Neural progenitor cell (in vitro differentiated cells): ENCODE measurements around the gene PLA2G4D. TPM values are rescaled to one million over a fixed set of nuclear protein-coding genes. Genes with fewer than 3 reads are reported as not detected.

Experiments
- DNase-seq: peaks from one replicate; pipeline ENCODE4 v3.0.0-alpha.2; 2016; ENCODE audit warnings: low spot score
- H2AFZ ChIP-seq: fragments of 200-600 bp; sonication (generic); replicated peaks from 2 replicates; pipeline ENCODE4 v1.6.1; 2016; ENCODE audit warnings: antibody characterized with exemption
- H3F3A ChIP-seq: fragments of 200-600 bp; sonication (generic); 2 replicates; pipeline ENCODE4 v1.6.1; 2016; ENCODE audit warnings: antibody characterized with exemption, low read depth
- H3K27ac ChIP-seq: fragments of 200-600 bp; sonication (generic); 2 replicates; pipeline ENCODE4 v1.5.1; 2016; ENCODE audit warnings: mild to moderate bottlenecking
- H3K27me3 ChIP-seq: fragments of 200-600 bp; sonication (generic); 2 replicates; pipeline ENCODE4 v1.6.1; 2016; ENCODE audit warnings: mild to moderate bottlenecking, moderate library complexity
- H3K36me3 ChIP-seq: fragments of 200-600 bp; sonication (generic); 2 replicates; pipeline ENCODE4 v1.5.1; 2016
- H3K4me1 ChIP-seq: fragments of 200-600 bp; sonication (generic); 2 replicates; pipeline ENCODE4 v1.6.1; 2016; ENCODE audit warnings: mixed run types
- H3K4me2 ChIP-seq: fragments of 200-600 bp; sonication (generic); 2 replicates; pipeline ENCODE4 v1.6.1; 2016
- H3K4me3 ChIP-seq: fragments of 200-600 bp; sonication (generic); 2 replicates; pipeline ENCODE4 v1.5.1; 2016
- H3K79me2 ChIP-seq: fragments of 200-600 bp; sonication (generic); 2 replicates; pipeline ENCODE4 v1.6.1; 2016; ENCODE audit warnings: low read depth
- H3K9ac ChIP-seq: fragments of 200-600 bp; sonication (generic); 2 replicates; pipeline ENCODE4 v1.6.1; 2016
- H3K9me3 ChIP-seq: fragments of 200-600 bp; sonication (generic); 2 replicates; pipeline ENCODE4 v1.5.1; 2016; ENCODE audit warnings: low read depth
- H4K20me1 ChIP-seq: fragments of 200-600 bp; sonication (generic); 2 replicates; pipeline ENCODE4 v1.6.1; 2016; ENCODE audit warnings: low read depth
- H3K27ac Mint-ChIP-seq: 3 replicates; pipeline ENCODE4 v1.8.0; 2021; ENCODE audit warnings: mixed read lengths
- H3K27me3 Mint-ChIP-seq: 2 replicates; pipeline ENCODE4 v1.8.0; 2022; ENCODE audit warnings: low read depth, mild to moderate bottlenecking, inconsistent platforms, moderate library complexity, mixed read lengths; ENCODE audit not compliant: insufficient read depth
- H3K36me3 Mint-ChIP-seq: 3 replicates; pipeline ENCODE4 v1.8.0; 2021; ENCODE audit warnings: mixed read lengths
- H3K4me1 Mint-ChIP-seq: 3 replicates; pipeline ENCODE4 v1.8.0; 2021; ENCODE audit warnings: mixed read lengths
- H3K4me3 Mint-ChIP-seq: 3 replicates; pipeline ENCODE4 v1.8.0; 2021; ENCODE audit warnings: mild to moderate bottlenecking, moderate library complexity, mixed read lengths
- H3K9me3 Mint-ChIP-seq: 3 replicates; pipeline ENCODE4 v1.8.0; 2020; ENCODE audit warnings: mixed read lengths
- EZH2 ChIP-seq: fragments of 200-600 bp; sonication (generic); IDR thresholded peaks from 2 replicates; pipeline ENCODE4 v1.6.1; 2017; ENCODE audit warnings: antibody characterized with exemption, mild to moderate bottlenecking, moderate library complexity
- EZH2phosphoT487 ChIP-seq: fragments of 200-600 bp; sonication (generic); IDR thresholded peaks from 2 replicates; pipeline ENCODE4 v1.6.1; 2017; ENCODE audit warnings: antibody characterized with exemption
- total RNA-seq: library from RNA; depleted of rRNA; stranded (reverse); fragments of >200 nt; gene quantifications from 2 replicates; pipeline ENCODE4 v1.2.3, GENCODE V29; 2015; ENCODE audit warnings: low replicate concordance
- TF ChIP-seq, protein P1 (sequence below): fragments of 200-600 bp; sonication (generic); IDR thresholded peaks from 2 replicates; pipeline ENCODE4 v1.5.1; 2017; ENCODE audit warnings: antibody characterized with exemption, mild to moderate bottlenecking

PLA2G4D gene
- total RNA-seq, 1 donor from 2014 or later = not detected

DNA sequence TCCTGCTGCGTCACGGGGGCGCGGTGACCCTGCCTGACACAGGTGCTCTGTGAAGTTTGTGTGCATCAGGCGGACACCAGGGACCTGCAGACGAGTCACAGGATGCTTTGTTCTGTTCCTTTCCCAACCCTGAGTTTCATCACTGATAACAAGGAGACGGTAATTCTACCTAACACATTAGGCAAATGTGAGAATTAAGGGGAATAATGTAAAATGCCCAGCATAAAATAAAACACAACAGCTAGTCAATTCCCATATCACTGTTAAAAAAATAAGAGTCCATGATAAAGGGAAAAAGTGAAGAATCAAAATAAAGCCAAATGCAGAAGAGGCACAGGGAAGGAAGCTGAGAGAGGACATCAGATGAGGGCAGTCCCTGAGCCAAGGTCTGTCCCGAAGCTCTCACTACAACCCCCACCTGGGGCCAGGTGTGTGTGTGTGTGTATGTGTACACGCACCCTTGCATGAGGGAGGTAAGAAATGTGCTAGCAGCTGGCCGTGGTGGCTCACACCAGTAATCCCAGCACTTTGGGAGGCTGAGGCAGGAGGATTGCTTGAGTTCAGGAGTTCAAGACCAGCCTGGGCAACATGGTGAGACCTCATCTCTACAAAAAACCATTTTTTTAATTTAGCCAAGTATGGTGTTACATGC lies 27.5 kb downstream of the PLA2G4D start:
- no peak overlapping the region for H2AFZ ChIP-seq
- Mint-ChIP-seq H3K27ac (no peak overlapping the region), H3K36me3 (no peaks in the 10 kb centered on the region), H3K4me1 (peaks cover 22% of the 10 kb centered on the region), H3K4me3 (peak overlapping the region; percentile 6), H3K9me3 (peaks cover 9% of the 10 kb centered on the region), H3K27me3 (peaks cover 7% of the 10 kb centered on the region)
- H3K27ac ChIP-seq = no peak overlapping the region
- no peak overlapping the region for H3K4me2 ChIP-seq
- no peaks in the 10 kb centered on the region for H3K9me3 ChIP-seq
- no peak overlapping the region for H3K9ac ChIP-seq
- H3K4me3 ChIP-seq = no peak overlapping the region
- DNase-seq = no peak
- no peaks in the 10 kb centered on the region for H3K36me3 ChIP-seq
- TF ChIP-seq EZH2phosphoT487 = no peak
- TF ChIP-seq, protein P1, sequence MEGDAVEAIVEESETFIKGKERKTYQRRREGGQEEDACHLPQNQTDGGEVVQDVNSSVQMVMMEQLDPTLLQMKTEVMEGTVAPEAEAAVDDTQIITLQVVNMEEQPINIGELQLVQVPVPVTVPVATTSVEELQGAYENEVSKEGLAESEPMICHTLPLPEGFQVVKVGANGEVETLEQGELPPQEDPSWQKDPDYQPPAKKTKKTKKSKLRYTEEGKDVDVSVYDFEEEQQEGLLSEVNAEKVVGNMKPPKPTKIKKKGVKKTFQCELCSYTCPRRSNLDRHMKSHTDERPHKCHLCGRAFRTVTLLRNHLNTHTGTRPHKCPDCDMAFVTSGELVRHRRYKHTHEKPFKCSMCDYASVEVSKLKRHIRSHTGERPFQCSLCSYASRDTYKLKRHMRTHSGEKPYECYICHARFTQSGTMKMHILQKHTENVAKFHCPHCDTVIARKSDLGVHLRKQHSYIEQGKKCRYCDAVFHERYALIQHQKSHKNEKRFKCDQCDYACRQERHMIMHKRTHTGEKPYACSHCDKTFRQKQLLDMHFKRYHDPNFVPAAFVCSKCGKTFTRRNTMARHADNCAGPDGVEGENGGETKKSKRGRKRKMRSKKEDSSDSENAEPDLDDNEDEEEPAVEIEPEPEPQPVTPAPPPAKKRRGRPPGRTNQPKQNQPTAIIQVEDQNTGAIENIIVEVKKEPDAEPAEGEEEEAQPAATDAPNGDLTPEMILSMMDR = no peak
- TF ChIP-seq EZH2 = no peak
- H3F3A ChIP-seq = no peaks in the 10 kb centered on the region
- H4K20me1 ChIP-seq = no peaks in the 10 kb centered on the region
- no peaks in the 10 kb centered on the region for H3K79me2 ChIP-seq
- no peaks in the 10 kb centered on the region for H3K4me1 ChIP-seq
- H3K27me3 ChIP-seq = no peaks in the 10 kb centered on the region

DNA sequence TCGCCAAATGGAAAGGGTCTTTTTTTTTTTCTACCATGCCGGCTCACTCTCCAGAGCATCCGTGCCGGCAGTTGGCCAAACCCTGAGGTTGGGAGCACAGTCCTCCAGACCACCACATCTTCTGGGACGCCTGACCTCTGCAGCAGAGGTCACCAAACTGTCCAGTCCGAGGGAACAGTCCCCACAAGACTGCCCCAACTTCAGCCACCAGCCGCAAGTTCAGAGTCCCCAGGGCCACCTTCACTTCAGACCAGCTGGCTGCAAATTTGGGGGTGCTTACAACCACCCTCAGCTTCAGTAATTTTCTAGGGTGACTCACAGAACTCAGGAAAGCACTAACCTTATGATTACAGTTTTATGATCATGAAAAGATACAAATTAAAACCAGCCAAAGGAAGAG lies 28.9 kb downstream of the PLA2G4D start:
- H3F3A ChIP-seq = no peaks in the 10 kb centered on the region
- peaks cover 8% of the 10 kb centered on the region for H3K27me3 Mint-ChIP-seq
- no peak overlapping the region for H3K27ac ChIP-seq
- no peak overlapping the region for H3K4me2 ChIP-seq
- H3K79me2 ChIP-seq = no peaks in the 10 kb centered on the region
- H3K4me3 ChIP-seq = no peak overlapping the region
- DNase-seq = no peak
- no peaks in the 10 kb centered on the region for H3K9me3 ChIP-seq
- H3K4me1 Mint-ChIP-seq = peaks cover 22% of the 10 kb centered on the region
- no peaks in the 10 kb centered on the region for H4K20me1 ChIP-seq
- H3K9ac ChIP-seq = no peak overlapping the region
- no peak overlapping the region for H3K27ac Mint-ChIP-seq
- no peaks in the 10 kb centered on the region for H3K36me3 Mint-ChIP-seq
- H3K4me3 Mint-ChIP-seq = no peak overlapping the region
- no peaks in the 10 kb centered on the region for H3K4me1 ChIP-seq
- TF ChIP-seq EZH2 (no peak), EZH2phosphoT487 (no peak)
- TF ChIP-seq, protein P1 = no peak
- no peaks in the 10 kb centered on the region for H3K27me3 ChIP-seq
- peaks cover 9% of the 10 kb centered on the region for H3K9me3 Mint-ChIP-seq
- no peaks in the 10 kb centered on the region for H3K36me3 ChIP-seq
- H2AFZ ChIP-seq = no peak overlapping the region

DNA sequence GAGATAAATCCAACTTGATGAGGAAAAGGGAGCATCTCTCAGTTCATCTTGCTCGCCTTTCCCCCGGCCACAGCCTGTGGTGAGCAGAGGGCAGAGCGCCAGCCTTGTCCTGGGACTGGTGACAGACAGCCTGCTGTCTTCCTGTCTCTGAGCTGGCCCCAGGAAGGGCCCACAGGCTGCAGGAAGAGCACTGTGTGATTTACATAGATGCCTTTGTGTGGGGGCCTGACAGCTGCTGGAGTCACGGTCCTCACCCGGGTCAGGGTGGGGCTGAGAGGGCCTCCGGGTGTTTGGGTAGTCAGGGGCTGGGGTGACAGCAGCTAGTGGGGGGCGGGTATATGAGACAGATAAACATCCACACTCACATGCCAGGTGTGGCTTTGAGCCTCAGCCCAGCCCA lies 29.3 kb downstream of the PLA2G4D start:
- Mint-ChIP-seq H3K9me3 (peaks cover 9% of the 10 kb centered on the region), H3K27me3 (peaks cover 9% of the 10 kb centered on the region), H3K4me3 (no peak overlapping the region), H3K4me1 (peaks cover 22% of the 10 kb centered on the region), H3K27ac (no peak overlapping the region), H3K36me3 (no peaks in the 10 kb centered on the region)
- H3K79me2 ChIP-seq = no peaks in the 10 kb centered on the region
- DNase-seq = no peak
- no peak overlapping the region for H3K9ac ChIP-seq
- no peaks in the 10 kb centered on the region for H3K4me1 ChIP-seq
- TF ChIP-seq EZH2phosphoT487 (no peak), EZH2 (no peak)
- TF ChIP-seq, protein P1 = no peak
- H3K27ac ChIP-seq = no peak overlapping the region
- no peaks in the 10 kb centered on the region for H3K27me3 ChIP-seq
- H3K36me3 ChIP-seq = no peaks in the 10 kb centered on the region
- no peak overlapping the region for H3K4me3 ChIP-seq
- H3K4me2 ChIP-seq = no peak overlapping the region
- H3K9me3 ChIP-seq = no peaks in the 10 kb centered on the region
- no peaks in the 10 kb centered on the region for H4K20me1 ChIP-seq
- no peak overlapping the region for H2AFZ ChIP-seq
- H3F3A ChIP-seq = no peaks in the 10 kb centered on the region
